ENCODE results near the gene GFRA4.

The GFRA4 gene

DNA sequence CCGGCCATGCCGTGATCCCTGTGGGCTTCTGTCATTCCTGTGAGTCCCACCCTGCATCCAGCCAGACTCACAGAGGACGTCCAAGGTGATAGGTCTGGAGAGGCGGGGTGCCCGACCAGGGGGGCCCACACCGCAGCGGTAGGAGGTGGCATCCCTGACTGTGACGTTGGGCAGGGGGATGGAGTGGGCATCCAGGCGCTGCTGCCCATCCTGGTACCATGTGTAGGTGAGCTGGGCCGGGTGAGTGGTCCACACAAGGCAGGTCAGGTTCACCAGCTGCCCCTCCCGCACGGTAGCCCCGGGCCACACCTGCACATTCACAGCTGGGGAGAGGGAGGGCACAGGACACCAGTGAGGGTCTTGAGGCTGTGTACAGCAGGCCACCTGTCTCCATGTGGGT lies 30.2 kb upstream of the GFRA4 start:
- no peak for DNase-seq (ENCODE audit: low read depth)

DNA sequence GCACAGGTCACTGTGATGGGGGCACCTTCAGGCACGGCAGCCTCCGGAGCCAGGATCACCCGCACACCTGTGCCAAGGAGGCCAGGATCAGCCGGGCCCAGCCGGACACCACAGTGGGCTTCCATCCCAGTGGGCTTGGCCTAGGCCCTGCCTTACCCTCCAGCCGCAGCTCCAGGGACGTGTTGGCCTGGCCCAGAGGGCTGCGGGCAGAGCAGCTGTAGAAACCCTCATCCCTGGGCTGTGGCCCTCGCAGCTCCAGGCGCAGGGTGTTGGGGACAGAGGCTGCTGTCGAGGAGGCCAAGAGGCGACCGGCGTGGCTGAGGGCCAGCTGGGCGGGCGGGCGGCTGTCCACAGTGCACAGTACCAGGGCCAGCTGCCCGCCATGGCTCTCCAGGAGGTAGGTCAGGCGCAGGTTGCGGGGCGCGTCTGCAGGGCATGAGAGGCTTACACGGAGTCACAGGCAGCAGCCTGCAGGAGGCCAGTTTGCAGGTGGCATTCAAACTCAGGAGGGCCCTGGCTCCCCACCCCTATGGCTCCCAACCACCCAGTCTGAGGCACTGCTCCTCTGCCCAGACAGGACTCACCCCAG lies 29.6 kb upstream of the GFRA4 start:
- DNase-seq (ENCODE audit: low read depth): no peak

GRCh38 chr20:3691897-3692296 lies 28.7 kb upstream of the GFRA4 start:
- no peak for DNase-seq (ENCODE audit: low read depth)

DNA sequence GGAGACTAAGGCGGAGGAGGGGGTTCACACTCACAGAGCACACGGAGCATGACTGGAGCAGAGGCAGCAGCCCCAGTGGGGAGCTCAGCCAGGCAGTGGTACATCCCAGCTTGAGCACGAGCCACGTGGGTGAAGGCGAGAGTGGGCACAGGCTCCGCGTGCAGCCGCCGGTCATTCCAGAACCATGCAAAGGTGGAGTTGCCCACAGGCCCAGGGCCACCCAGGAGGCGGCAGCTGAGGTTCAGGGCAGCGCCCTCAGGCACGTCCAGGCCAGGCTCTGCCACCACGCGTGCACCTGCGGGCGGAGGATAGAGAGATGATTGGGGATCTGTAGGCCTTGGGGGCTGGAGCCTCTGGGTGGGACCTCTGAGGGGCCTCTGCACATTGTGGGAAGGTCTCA lies 28.1 kb upstream of the GFRA4 start:
- DNase-seq (ENCODE audit: low read depth): no peak

GRCh38 chr20:3690413-3690812 lies 27.2 kb upstream of the GFRA4 start:
- DNase-seq (ENCODE audit: low read depth): no peak

DNA sequence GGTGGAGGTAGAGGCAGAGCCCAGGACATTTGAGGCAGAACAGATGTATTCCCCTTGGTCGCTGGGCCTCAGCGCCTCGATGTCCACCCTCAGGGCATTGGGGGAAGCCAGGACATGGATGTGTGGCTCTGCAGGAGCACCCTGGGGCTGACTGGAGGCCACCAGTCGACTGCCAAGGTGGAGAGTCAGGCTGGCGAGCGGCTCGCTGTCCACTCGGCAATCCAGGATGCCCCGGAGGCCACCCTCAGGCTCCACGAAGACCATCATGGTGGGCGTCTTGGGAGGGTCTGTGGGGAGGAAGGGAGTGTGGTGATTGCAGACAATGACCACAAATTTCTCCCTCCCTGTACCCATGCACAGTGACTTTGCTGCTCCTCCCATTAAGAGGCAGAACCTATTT lies 26.8 kb upstream of the GFRA4 start:
- DNase-seq (ENCODE audit: low read depth): no peak

DNA sequence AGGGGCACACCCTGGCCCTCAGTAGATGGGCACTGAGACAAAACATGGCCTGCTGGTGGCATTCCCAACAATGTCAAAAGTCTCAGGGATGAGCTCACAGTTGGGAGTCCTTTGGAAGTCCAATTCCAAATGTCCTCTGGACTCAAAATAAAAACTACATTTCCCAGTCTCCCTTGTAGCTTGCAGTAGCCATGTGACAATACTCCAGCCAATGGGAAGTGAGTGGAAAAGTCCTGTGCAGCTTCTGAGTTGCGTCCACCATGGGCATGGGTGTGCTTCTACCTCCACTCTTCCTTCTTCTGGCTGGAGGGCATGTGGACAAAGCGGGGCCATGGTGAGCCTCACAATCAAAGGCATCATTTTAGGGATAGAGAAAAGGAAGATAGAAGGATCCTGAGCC lies 24.5 kb upstream of the GFRA4 start:
- no peak for DNase-seq (ENCODE audit: low read depth)

GRCh38 chr20:3686867-3687321 lies 23.7 kb upstream of the GFRA4 start:
- DNase-seq (ENCODE audit: low read depth): peak; percentile 31

- no peak for DNase-seq (ENCODE audit: low read depth)
Observed at GRCh38 chr20:3686421-3686820, 23.2 kb upstream of the GFRA4 start.

DNA sequence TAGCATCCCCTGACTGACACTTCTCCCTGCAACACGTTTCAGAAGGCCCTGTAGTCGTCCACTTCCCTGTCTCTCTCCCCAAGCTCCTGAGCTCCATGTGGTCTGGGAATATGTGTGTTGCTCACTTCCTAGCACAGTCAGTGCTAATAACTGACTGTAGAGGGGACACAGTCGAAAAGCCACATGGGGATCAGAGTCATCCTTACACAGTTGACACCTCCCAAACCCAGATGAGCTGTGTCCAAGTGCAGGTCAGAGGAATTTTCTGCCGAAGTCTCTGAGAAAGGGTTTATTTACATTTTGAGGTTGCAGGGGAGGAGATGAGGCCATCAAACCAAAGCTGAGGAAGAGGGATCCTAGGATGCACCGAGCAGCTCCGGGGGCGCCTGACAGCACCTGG lies 22.1 kb upstream of the GFRA4 start:
- no peak for DNase-seq (ENCODE audit: low read depth)

GRCh38 chr20:3681931-3682781 lies 19.0 kb upstream of the GFRA4 start, which contains the start of gene ADAM33:
Gene ADAM33, minus strand, starts transcription at chr20:3682010. Its CDS starts 6 bp downstream, at chr20:3682004.
- no peak for DNase-seq (ENCODE audit: low read depth)

- DNase-seq (ENCODE audit: low read depth): no peak
Observed at GRCh38 chr20:3681352-3681930, 18.2 kb upstream of the GFRA4 start.

- DNase-seq (ENCODE audit: low read depth): no peak
Observed at GRCh38 chr20:3680701-3681351, 17.6 kb upstream of the GFRA4 start.

- DNase-seq (ENCODE audit: low read depth): no peak
Observed at GRCh38 chr20:3679749-3680700, 16.8 kb upstream of the GFRA4 start.

GRCh38 chr20:3678856-3679720 lies 15.9 kb upstream of the GFRA4 start:
- DNase-seq (ENCODE audit: low read depth): no peak

GRCh38 chr20:3678198-3678597 lies 15.0 kb upstream of the GFRA4 start:
- no peak for DNase-seq (ENCODE audit: low read depth)

GRCh38 chr20:3677733-3678132 lies 14.5 kb upstream of the GFRA4 start:
- no peak for DNase-seq (ENCODE audit: low read depth)

GRCh38 chr20:3674995-3675900 lies 12.0 kb upstream of the GFRA4 start:
- no peak for DNase-seq (ENCODE audit: low read depth)

DNA sequence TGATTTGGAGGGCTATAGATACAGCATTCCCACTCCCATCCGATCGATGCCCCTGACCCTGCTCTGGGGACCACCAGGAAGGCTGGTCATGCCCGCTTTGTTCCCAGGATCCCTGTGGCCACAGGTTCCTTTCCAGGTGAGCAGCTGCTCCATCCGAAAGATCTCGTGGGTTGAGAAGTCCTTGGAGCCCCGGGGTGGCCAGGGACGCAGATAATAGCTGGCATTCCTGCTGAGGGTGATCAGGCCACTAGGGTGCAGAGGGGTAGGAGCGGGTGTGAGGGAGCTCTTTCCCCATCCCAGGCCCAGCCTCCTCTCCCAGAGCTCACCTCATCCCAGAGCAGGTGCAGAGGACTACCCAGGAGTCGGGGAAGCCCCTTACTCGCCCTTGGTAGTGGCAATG lies 11.2 kb upstream of the GFRA4 start:
- no peak for DNase-seq (ENCODE audit: low read depth)

Measured in HS-5 (cell line).